ENCODE results near the gene KCNA3. TPM values are rescaled to one million over a fixed set of nuclear protein-coding genes. Genes with fewer than 3 reads are reported as not detected.

KCNA3 gene
- total and polyA plus RNA-seq, 9 of the 15 experiments (the other 6 are each of a cell fraction or from before 2014, with no cell fraction given), result not detected

- in situ Hi-C loops (cut with MboI) (no loop called here), intact Hi-C loops (cut with micrococcal nuclease) (no loop called here)
- ChIA-PET CTCF (ENCODE audit: low intra/inter-chr PET ratio) (no interaction called here), POLR2A (no interaction called here)
- H3K36me3 ChIP-seq (ENCODE audit: control insufficient read depth, insufficient read depth, low read length), result no peaks in the 10 kb centered on the region
- no peaks in the 10 kb centered on the region for H4K20me1 ChIP-seq (replicated peaks; ENCODE audit: control insufficient read depth, insufficient read depth, low read length)
- H3K79me2 ChIP-seq (ENCODE audit: control insufficient read depth, insufficient read depth, low read length), result no peaks in the 10 kb centered on the region
- BruUV-seq (replicated peaks), result no TSS peak
- H3K27me3 ChIP-seq (ENCODE audit: control insufficient read depth in 2 of 2, insufficient read depth in 2 of 2, low read length in 2 of 2), result peaks cover 0 to 1% of the 10 kb centered on the region in 2 experiments; a peak in 2 of 5 replicates
- WGBS (ENCODE audit: insufficient coverage, low coverage, missing lambda C conversion rate), result 0% methylated on average over 3 of the region's 3 CpGs
- H3K4me3 ChIP-seq, result no peak overlapping the region
- no peak overlapping the region for H2AFZ ChIP-seq (ENCODE audit: low read depth, low read length)
- H3K4me1 ChIP-seq (replicated peaks in 1 of 2; ENCODE audit: control insufficient read depth in 2 of 2, insufficient read depth in 2 of 2, low read length in 2 of 2), result no peaks in the 10 kb centered on the region
- no peak overlapping the region for H3K27ac ChIP-seq (ENCODE audit: extremely low read depth, low read depth, low read length)
- H3K9ac ChIP-seq (ENCODE audit: insufficient read depth in 1 of 2, low read depth in 2 of 2, low read length in 2 of 2), result no peak overlapping the region
- ATAC-seq, result no peak
- H3K9me1 ChIP-seq (ENCODE audit: control insufficient read depth, insufficient read depth, low read length), result no peaks in the 10 kb centered on the region
- TF ChIP-seq CREM (IDR thresholded peaks at IDR 0.05; ENCODE audit: low read depth) (no peak), CEBPG (CRISPR knock-in tag; IDR thresholded peaks at IDR 0.05) (no peak), CEBPG (tag; conservative IDR thresholded peaks at IDR 0.05 in 1 of 2, IDR thresholded peaks at IDR 0.05 in 1 of 2) (peak in 1 of 2 experiments; percentile 58; a peak in 1 of 4 replicates)
- no peaks in the 10 kb centered on the region for H3K9me3 ChIP-seq (replicated peaks; ENCODE audit: control insufficient read depth, insufficient read depth, low read depth, low read length)
- no peak overlapping the region for H3K4me2 ChIP-seq (ENCODE audit: insufficient read depth, low read length)
- peak; percentile 11 for FAIRE-seq
- no peak for DNase-seq (ENCODE audit: extremely low read depth in 1 of 4, low spot score in 3 of 4)
Measured at GRCh38 chr1:110688514-110688913, 13.8 kb upstream of the KCNA3 start.

GRCh38 chr1:110687250-110687649, 12.5 kb upstream of the KCNA3 start:
- intact Hi-C loops (cut with micrococcal nuclease), result no loop called here
- H3K4me1 ChIP-seq (replicated peaks in 1 of 2; ENCODE audit: control insufficient read depth in 2 of 2, insufficient read depth in 2 of 2, low read length in 2 of 2), result no peaks in the 10 kb centered on the region
- ChIA-PET CTCF (ENCODE audit: low intra/inter-chr PET ratio) (no interaction called here), POLR2A (no interaction called here)
- H3K36me3 ChIP-seq (ENCODE audit: control insufficient read depth, insufficient read depth, low read length), result no peaks in the 10 kb centered on the region
- no peak overlapping the region for H3K4me3 ChIP-seq
- H3K79me2 ChIP-seq (ENCODE audit: control insufficient read depth, insufficient read depth, low read length), result no peaks in the 10 kb centered on the region
- no TSS peak for BruUV-seq (replicated peaks)
- H3K9me1 ChIP-seq (ENCODE audit: control insufficient read depth, insufficient read depth, low read length), result no peaks in the 10 kb centered on the region
- no peaks in the 10 kb centered on the region for H4K20me1 ChIP-seq (replicated peaks; ENCODE audit: control insufficient read depth, insufficient read depth, low read length)
- DNase-seq (ENCODE audit: extremely low read depth in 1 of 4, low spot score in 3 of 4) (no peak), FAIRE-seq (no peak), ATAC-seq (no peak)
- H3K4me2 ChIP-seq (ENCODE audit: insufficient read depth, low read length), result no peak overlapping the region
- WGBS (ENCODE audit: insufficient coverage, low coverage, missing lambda C conversion rate), result 0% methylated on average over 1 of the region's 1 CpG
- H3K27me3 ChIP-seq (ENCODE audit: control insufficient read depth in 2 of 2, insufficient read depth in 2 of 2, low read length in 2 of 2), result no peaks in the 10 kb centered on the region; a peak in 2 of 5 replicates
- H2AFZ ChIP-seq (ENCODE audit: low read depth, low read length), result no peak overlapping the region
- H3K9ac ChIP-seq (ENCODE audit: insufficient read depth in 1 of 2, low read depth in 2 of 2, low read length in 2 of 2), result no peak overlapping the region
- in situ Hi-C loops (cut with MboI), result no loop called here
- no peaks in the 10 kb centered on the region for H3K9me3 ChIP-seq (replicated peaks; ENCODE audit: control insufficient read depth, insufficient read depth, low read depth, low read length)
- no peak overlapping the region for H3K27ac ChIP-seq (ENCODE audit: extremely low read depth, low read depth, low read length)
- no peak for TF ChIP-seq RBM15 (IDR thresholded peaks at IDR 0.05; ENCODE audit: insufficient read depth, low read length)
- TF ChIP-seq ZNF561 (CRISPR knock-in tag; conservative IDR thresholded peaks at IDR 0.05), result no peak
- TF ChIP-seq, protein P1, sequence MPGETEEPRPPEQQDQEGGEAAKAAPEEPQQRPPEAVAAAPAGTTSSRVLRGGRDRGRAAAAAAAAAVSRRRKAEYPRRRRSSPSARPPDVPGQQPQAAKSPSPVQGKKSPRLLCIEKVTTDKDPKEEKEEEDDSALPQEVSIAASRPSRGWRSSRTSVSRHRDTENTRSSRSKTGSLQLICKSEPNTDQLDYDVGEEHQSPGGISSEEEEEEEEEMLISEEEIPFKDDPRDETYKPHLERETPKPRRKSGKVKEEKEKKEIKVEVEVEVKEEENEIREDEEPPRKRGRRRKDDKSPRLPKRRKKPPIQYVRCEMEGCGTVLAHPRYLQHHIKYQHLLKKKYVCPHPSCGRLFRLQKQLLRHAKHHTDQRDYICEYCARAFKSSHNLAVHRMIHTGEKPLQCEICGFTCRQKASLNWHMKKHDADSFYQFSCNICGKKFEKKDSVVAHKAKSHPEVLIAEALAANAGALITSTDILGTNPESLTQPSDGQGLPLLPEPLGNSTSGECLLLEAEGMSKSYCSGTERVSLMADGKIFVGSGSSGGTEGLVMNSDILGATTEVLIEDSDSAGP (CRISPR knock-in tag; IDR thresholded peaks at IDR 0.05), result no peak
- TF ChIP-seq HNRNPH1 (optimal IDR thresholded peaks at IDR 0.05; ENCODE audit: low read depth, low read length), result no peak
- TF ChIP-seq GATAD2A (IDR thresholded peaks at IDR 0.05), result no peak
- TF ChIP-seq, protein P2, sequence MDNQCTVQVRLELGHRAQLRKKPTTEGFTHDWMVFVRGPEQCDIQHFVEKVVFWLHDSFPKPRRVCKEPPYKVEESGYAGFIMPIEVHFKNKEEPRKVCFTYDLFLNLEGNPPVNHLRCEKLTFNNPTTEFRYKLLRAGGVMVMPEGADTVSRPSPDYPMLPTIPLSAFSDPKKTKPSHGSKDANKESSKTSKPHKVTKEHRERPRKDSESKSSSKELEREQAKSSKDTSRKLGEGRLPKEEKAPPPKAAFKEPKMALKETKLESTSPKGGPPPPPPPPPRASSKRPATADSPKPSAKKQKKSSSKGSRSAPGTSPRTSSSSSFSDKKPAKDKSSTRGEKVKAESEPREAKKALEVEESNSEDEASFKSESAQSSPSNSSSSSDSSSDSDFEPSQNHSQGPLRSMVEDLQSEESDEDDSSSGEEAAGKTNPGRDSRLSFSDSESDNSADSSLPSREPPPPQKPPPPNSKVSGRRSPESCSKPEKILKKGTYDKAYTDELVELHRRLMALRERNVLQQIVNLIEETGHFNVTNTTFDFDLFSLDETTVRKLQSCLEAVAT (IDR thresholded peaks at IDR 0.05), result no peak
- no peak for TF ChIP-seq BCL6 (CRISPR knock-in tag; IDR thresholded peaks at IDR 0.05)
